NT2/D1 (cell line): ENCODE data around the gene EPB41L3.

Experiments
- DNase-seq: peaks from one replicate; pipeline ENCODE4 v3.0.0-alpha.2; 2011; ENCODE audit warnings: low read depth, low spot score
- H3K27me3 ChIP-seq: 2 replicates; pipeline ENCODE4 v1.6.0; 2011; ENCODE audit warnings: mild to moderate bottlenecking; ENCODE audit not compliant: insufficient read length, insufficient read depth
- H3K36me3 ChIP-seq: 2 replicates; pipeline ENCODE4 v1.6.1; 2011; ENCODE audit warnings: mild to moderate bottlenecking, low read length, mixed read lengths; ENCODE audit not compliant: insufficient read depth, insufficient read length
- H3K4me1 ChIP-seq: 2 replicates; pipeline ENCODE4 v1.5.1; 2011; ENCODE audit not compliant: insufficient read depth, insufficient read length
- H3K4me3 ChIP-seq: 2 replicates; pipeline ENCODE4 v1.5.1; 2011; ENCODE audit warnings: low read depth; ENCODE audit not compliant: insufficient read length
- H3K9ac ChIP-seq: 2 replicates; pipeline ENCODE4 v1.6.0; 2011; ENCODE audit warnings: low read depth; ENCODE audit not compliant: insufficient read length
- H3K9me3 ChIP-seq: 2 replicates; pipeline ENCODE4 v1.5.1; 2011; ENCODE audit warnings: mild to moderate bottlenecking, low read length; ENCODE audit not compliant: insufficient read depth
- SUZ12 ChIP-seq: IDR thresholded peaks from 2 replicates; pipeline ENCODE4 v1.6.1; 2011; ENCODE audit not compliant: insufficient read length, insufficient read depth; ENCODE audit errors: extremely low read depth
- YY1 ChIP-seq: IDR thresholded peaks from 2 replicates; pipeline ENCODE4 v1.6.1; 2011; ENCODE audit not compliant: insufficient read length, insufficient read depth
- ZNF274 ChIP-seq: IDR thresholded peaks from 2 replicates; pipeline ENCODE4 v1.6.1; 2011; ENCODE audit warnings: mild to moderate bottlenecking, low read depth, low read length

EPB41L3 gene

DNA sequence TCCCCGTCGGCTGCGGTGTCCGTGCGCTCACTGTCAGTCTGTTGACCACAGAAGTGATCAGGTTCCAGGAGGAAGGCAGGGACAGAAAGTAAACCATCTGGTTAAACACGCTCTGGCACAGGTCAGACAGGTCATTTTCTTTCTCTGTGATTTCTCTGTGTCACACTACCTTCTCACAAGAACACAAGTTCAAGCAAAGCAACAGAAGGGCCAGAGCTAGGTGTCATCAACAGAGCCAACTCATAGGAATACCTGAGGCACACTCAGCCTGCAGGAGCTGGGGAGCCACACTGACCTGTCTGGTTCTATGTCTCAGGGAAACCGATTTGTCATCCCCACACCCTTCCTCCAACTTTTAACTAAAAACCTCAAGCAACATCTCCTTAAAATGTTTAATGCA is 133.2 kb downstream of the EPB41L3 start:
- DNase-seq, result no peak
- Histone ChIP-seq H3K4me3 (no peak overlapping the region), H3K4me1 (peaks cover 2% of the 10 kb centered on the region), H3K9ac (no peak overlapping the region), H3K9me3 (no peaks in the 10 kb centered on the region), H3K27me3 (no peaks in the 10 kb centered on the region), H3K36me3 (no peaks in the 10 kb centered on the region)
- TF ChIP-seq SUZ12, result no peak
- TF ChIP-seq YY1, result no peak
- no peak for TF ChIP-seq ZNF274

DNA sequence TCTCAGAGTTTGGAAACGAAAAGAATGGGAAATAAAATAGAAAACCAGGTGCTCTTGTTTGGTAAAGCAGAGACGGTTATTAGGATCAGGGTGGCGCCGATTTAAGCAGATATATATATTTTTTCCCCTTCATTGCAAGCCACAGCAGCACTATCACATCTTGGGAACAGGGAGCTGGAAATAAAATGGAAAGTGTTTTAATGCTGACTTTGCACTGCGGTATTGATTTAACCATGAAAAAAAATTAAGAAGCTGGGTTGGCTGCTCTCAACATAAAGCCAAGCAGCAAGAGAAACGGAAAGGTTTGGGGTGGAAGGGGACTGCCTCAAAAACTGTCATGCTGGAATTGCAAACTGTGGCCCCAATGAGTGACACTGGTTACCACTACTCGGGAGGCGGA is 145.5 kb downstream of the EPB41L3 start:
- no peak for TF ChIP-seq YY1
- TF ChIP-seq ZNF274, result no peak
- DNase-seq, result no peak
- H3K36me3 ChIP-seq, result peaks cover 14% of the 10 kb centered on the region
- no peak overlapping the region for H3K9ac ChIP-seq
- H3K4me1 ChIP-seq, result no peaks in the 10 kb centered on the region
- no peaks in the 10 kb centered on the region for H3K9me3 ChIP-seq
- no peaks in the 10 kb centered on the region for H3K27me3 ChIP-seq
- H3K4me3 ChIP-seq, result no peak overlapping the region

DNA sequence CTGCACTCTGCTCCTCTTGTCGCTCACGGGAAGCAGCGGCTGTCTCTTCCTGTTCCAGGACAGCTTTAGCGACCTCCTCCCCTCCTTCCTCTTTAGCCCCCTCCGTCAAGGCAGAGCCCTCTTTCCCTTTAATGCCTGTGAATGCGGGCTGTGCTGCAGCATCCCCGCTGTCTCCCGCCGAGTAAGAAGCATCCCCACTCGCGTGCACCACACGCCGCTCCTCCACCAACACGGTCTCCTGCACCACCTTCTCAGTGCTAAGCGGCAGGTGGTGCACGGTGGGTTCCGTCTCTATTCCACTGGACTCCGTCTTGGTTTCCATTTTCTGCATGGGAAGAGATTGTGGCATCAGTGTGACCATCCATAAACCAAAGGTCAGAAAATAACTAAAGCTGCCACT is 146.7 kb downstream of the EPB41L3 start:
- Histone ChIP-seq H3K9me3 (no peaks in the 10 kb centered on the region), H3K4me1 (no peaks in the 10 kb centered on the region), H3K4me3 (no peak overlapping the region), H3K27me3 (no peaks in the 10 kb centered on the region), H3K36me3 (peaks cover 14% of the 10 kb centered on the region), H3K9ac (no peak overlapping the region)
- no peak for DNase-seq
- TF ChIP-seq SUZ12 (no peak), ZNF274 (no peak), YY1 (no peak)

DNA sequence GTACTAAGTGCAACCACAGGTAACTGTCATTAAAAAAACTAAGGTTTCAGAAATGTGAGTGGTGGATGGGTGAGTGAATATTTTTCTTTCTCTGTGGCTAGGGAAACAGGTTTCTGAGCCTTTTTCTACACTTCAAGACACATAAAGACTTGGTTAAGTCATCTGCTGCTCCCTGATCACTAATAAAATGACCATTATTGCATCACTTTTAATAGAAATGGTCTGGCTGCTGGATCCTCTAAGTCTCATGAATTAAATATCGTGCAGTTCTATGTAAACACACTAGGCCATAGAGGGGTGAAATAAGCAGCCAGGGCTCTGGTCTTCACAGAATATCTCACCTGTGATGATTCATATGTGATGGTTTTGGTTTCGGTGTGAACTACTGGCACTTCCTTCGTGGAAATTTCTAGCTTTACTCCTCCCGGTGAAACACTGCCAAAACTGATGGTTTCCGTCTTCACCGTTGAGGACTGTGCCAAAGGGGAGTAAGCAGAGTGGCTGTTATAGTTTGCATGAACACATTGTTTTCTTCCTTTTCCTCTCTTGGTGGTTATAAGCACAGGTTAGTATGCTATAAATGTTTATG is 147.8 kb downstream of the EPB41L3 start:
- DNase-seq, result no peak
- no peak overlapping the region for H3K4me3 ChIP-seq
- no peak overlapping the region for H3K9ac ChIP-seq
- H3K9me3 ChIP-seq, result no peaks in the 10 kb centered on the region
- peaks cover 14% of the 10 kb centered on the region for H3K36me3 ChIP-seq
- H3K27me3 ChIP-seq, result no peaks in the 10 kb centered on the region
- TF ChIP-seq ZNF274 (no peak), YY1 (no peak), SUZ12 (no peak)
- H3K4me1 ChIP-seq, result no peaks in the 10 kb centered on the region

DNA sequence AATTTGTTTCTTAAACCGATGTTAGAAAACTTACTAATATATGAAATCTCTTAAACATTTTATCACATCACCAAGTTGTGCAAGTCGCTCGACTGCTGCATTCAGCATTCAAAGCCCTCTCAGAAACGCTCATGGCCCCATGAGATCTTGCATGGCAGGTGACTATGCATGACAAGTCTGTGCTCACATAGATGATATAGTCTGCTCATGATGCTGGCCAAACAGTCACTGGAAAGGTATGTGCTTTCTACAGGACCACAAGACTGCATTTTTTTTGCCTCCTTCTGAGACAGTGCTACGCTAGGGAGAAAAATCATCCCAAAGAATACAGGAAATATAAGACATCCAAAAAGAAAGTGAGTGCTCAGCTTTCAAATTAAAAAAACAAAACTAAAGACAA is 150.0 kb downstream of the EPB41L3 start:
- no peaks in the 10 kb centered on the region for H3K27me3 ChIP-seq
- DNase-seq, result no peak

DNA sequence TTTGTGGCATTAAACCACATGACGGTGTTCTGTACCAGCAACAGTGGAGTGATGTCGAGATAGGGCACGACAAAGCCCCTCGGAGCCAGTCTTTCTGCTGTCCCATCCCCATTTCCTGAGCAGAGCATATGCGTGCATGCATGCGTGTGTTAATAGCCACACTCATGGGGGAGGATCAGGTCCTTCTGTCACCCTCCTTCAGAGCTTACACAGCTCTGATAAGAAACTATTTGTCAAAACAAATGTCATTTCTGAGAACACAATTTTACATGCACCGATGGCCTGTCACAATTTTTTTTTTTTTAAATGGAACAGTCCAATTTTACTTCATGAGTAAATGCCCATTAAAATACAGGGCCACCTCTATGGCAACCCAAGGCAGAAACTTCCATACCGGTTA is 152.4 kb downstream of the EPB41L3 start:
- H3K36me3 ChIP-seq, result peaks cover 14% of the 10 kb centered on the region
- DNase-seq, result no peak
- H3K27me3 ChIP-seq, result no peaks in the 10 kb centered on the region
- no peaks in the 10 kb centered on the region for H3K9me3 ChIP-seq
- no peaks in the 10 kb centered on the region for H3K4me1 ChIP-seq
- no peak overlapping the region for H3K4me3 ChIP-seq
- no peak overlapping the region for H3K9ac ChIP-seq
- TF ChIP-seq YY1 (no peak), ZNF274 (no peak), SUZ12 (no peak)

More for the DNA sequence above, 150.0 kb downstream of the EPB41L3 start:
- TF ChIP-seq YY1 (no peak), ZNF274 (no peak)
- no peaks in the 10 kb centered on the region for H3K9me3 ChIP-seq
- H3K4me3 ChIP-seq, result no peak overlapping the region
- H3K9ac ChIP-seq, result no peak overlapping the region
- H3K4me1 ChIP-seq, result no peaks in the 10 kb centered on the region
- peaks cover 14% of the 10 kb centered on the region for H3K36me3 ChIP-seq

DNA sequence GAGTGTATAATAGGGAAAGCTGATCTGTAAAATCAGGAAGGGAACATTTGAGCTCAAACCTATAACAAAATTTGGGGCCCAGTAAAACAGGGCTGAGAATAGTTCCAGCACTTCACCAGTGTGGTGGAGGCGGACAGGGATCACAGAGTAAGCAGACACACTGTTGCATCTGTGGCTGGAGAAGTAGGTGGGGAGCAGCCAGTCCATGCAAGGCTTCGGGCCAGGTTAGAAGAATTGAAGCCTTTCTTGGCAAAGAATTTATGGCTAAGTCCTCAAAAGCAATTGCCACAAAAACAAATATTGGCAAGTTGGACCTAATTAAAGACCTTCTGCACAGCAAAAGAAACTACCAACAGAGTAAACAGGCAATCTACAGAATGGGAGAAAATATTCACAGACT is 154.4 kb downstream of the EPB41L3 start:
- no peaks in the 10 kb centered on the region for H3K4me1 ChIP-seq
- no peak for DNase-seq
- no peaks in the 10 kb centered on the region for H3K27me3 ChIP-seq
- TF ChIP-seq YY1, result no peak
- no peak for TF ChIP-seq ZNF274
- TF ChIP-seq SUZ12, result no peak
- no peak overlapping the region for H3K4me3 ChIP-seq
- H3K36me3 ChIP-seq, result peaks cover 2% of the 10 kb centered on the region
- H3K9ac ChIP-seq, result no peak overlapping the region
- no peaks in the 10 kb centered on the region for H3K9me3 ChIP-seq

DNA sequence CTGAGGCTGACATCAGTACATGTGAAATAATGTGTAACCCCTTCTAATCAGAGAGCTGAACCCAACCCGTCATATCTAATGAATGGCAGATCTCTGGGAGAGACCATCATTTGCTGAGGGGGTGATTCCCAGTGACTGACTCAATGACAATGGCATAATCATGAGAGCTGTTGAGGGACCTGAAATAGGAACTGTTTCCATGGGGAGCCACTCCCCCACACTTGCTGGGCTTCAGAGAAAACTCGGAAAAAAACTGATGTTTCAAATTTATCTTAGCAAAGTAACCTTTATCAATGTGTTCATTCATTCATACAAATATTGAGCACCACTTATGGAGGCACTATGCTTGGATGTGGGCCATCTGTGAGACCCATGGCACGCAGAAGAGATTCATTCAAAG is 154.9 kb downstream of the EPB41L3 start:
- no peak overlapping the region for H3K4me3 ChIP-seq
- TF ChIP-seq ZNF274, result no peak
- no peak for TF ChIP-seq YY1
- no peak for TF ChIP-seq SUZ12
- no peaks in the 10 kb centered on the region for H3K9me3 ChIP-seq
- H3K27me3 ChIP-seq, result no peaks in the 10 kb centered on the region
- no peak for DNase-seq
- H3K36me3 ChIP-seq, result no peaks in the 10 kb centered on the region
- H3K4me1 ChIP-seq, result no peaks in the 10 kb centered on the region
- H3K9ac ChIP-seq, result no peak overlapping the region
